Neural cell (in vitro differentiated cells): Measurements from ENCODE around the gene UCN2. TPM values are rescaled to one million over a fixed set of nuclear protein-coding genes. Genes with fewer than 3 reads are reported as not detected.

Source experiments
- H2AFZ ChIP-seq: fragments of 200-600, 300-800 bp; sonication (generic), shearing (Covaris generic); 2 replicates; pipeline ENCODE4 v1.6.0; 2014; ENCODE audit warnings: low read depth, mild to moderate bottlenecking, antibody characterized with exemption, low read length, moderate library complexity
- H3F3A ChIP-seq: fragments of 200-600 bp; shearing (Covaris generic); 2 replicates; pipeline ENCODE4 v1.6.1; 2016; ENCODE audit warnings: mild to moderate bottlenecking, moderate library complexity, mixed read lengths, antibody characterized with exemption, low read length; ENCODE audit not compliant: insufficient read depth, poor library complexity, severe bottlenecking
- H3K27ac ChIP-seq: fragments of 200-600, 300-800 bp; sonication (generic), shearing (Covaris generic); 2 replicates; pipeline ENCODE4 v1.5.1; 2014; ENCODE audit warnings: mild to moderate bottlenecking, low read length, moderate library complexity
- H3K27me3 ChIP-seq: fragments of 300-800, 200-600 bp; sonication (generic), shearing (Covaris generic); 2 replicates; pipeline ENCODE4 v1.6.0; 2014; ENCODE audit warnings: mild to moderate bottlenecking, low read depth, low read length, moderate library complexity; ENCODE audit not compliant: insufficient read depth
- H3K36me3 ChIP-seq: fragments of 300-800, 200-600 bp; sonication (generic), shearing (Covaris generic); 2 replicates; pipeline ENCODE4 v1.5.1; 2014; ENCODE audit warnings: mild to moderate bottlenecking, antibody characterized with exemption, low read length, moderate library complexity; ENCODE audit not compliant: insufficient read depth
- H3K4me2 ChIP-seq: fragments of 300-800, 200-600 bp; sonication (generic), shearing (Covaris generic); 2 replicates; pipeline ENCODE4 v1.6.0; 2014; ENCODE audit warnings: mild to moderate bottlenecking, low read length
- H3K4me3 ChIP-seq: fragments of 300-800, 200-600 bp; sonication (generic), shearing (Covaris generic); 2 replicates; pipeline ENCODE4 v1.5.1; 2014; ENCODE audit warnings: mild to moderate bottlenecking, low read length, moderate library complexity
- H3K79me2 ChIP-seq: fragments of 200-600 bp; shearing (Covaris generic); replicated peaks from 2 replicates; pipeline ENCODE4 v1.6.0; 2014; ENCODE audit warnings: mild to moderate bottlenecking, low read length, moderate library complexity; ENCODE audit not compliant: insufficient read depth
- H3K9ac ChIP-seq: fragments of 300-800, 200-600 bp; sonication (generic), shearing (Covaris generic); 2 replicates; pipeline ENCODE4 v1.6.1; 2016; ENCODE audit warnings: mild to moderate bottlenecking, low read length, mixed read lengths
- H3K9me2 ChIP-seq: fragments of 200-600 bp; shearing (Covaris generic); 2 replicates; pipeline ENCODE4 v1.6.1; 2016; ENCODE audit warnings: mild to moderate bottlenecking, low read length, mixed read lengths; ENCODE audit not compliant: insufficient read depth
- H3K9me3 ChIP-seq: fragments of 200-600, 300-800 bp; sonication (generic), shearing (Covaris generic); 2 replicates; pipeline ENCODE4 v1.6.1; 2016; ENCODE audit warnings: mild to moderate bottlenecking, mixed run types, low read length, moderate library complexity, mixed read lengths
- H4K20me1 ChIP-seq: fragments of 200-600 bp; shearing (Covaris generic); 2 replicates; pipeline ENCODE4 v1.6.1; 2016; ENCODE audit warnings: mild to moderate bottlenecking, mixed run types; ENCODE audit not compliant: insufficient read depth
- EP300 ChIP-seq: fragments of 450-650 bp; conservative IDR thresholded peaks from 2 replicates; pipeline ENCODE4 v1.6.1; 2014; ENCODE audit warnings: antibody characterized with exemption, mild to moderate bottlenecking, moderate library complexity; ENCODE audit not compliant: poor library complexity, severe bottlenecking
- EZH2 ChIP-seq: fragments of 200-600, 300-800 bp; shearing (Covaris generic), sonication (generic); IDR thresholded peaks from 2 replicates; pipeline ENCODE4 v1.6.1; 2014; ENCODE audit warnings: antibody characterized with exemption, low read length, borderline replicate concordance, mild to moderate bottlenecking; ENCODE audit not compliant: insufficient read depth, poor library complexity, severe bottlenecking
- MXI1 ChIP-seq: fragments of 450-650 bp; conservative IDR thresholded peaks from 2 replicates; pipeline ENCODE4 v1.6.1; 2014; ENCODE audit warnings: antibody characterized with exemption, mild to moderate bottlenecking; ENCODE audit not compliant: poor library complexity, severe bottlenecking
- POLR2AphosphoS5 ChIP-seq: IDR thresholded peaks from 2 replicates; pipeline ENCODE4 v1.6.1; 2012
- RAD21 ChIP-seq: fragments of 450-650 bp; conservative IDR thresholded peaks from 2 replicates; pipeline ENCODE4 v1.6.1; 2014; ENCODE audit warnings: antibody characterized with exemption, mild to moderate bottlenecking, moderate library complexity
- SMC3 ChIP-seq: fragments of 450-650 bp; conservative IDR thresholded peaks from 2 replicates; pipeline ENCODE4 v1.6.1; 2014; ENCODE audit warnings: antibody characterized with exemption, mild to moderate bottlenecking, moderate library complexity; ENCODE audit not compliant: poor library complexity
- TAF1 ChIP-seq: IDR thresholded peaks from 2 replicates; pipeline ENCODE4 v1.6.1; 2012; ENCODE audit warnings: low read depth
- polyA plus RNA-seq: library from polyadenylated mRNA; depleted of rRNA; stranded (reverse); fragments of >200 nt; gene quantifications from 2 replicates; pipeline ENCODE4 v1.2.3, GENCODE V29; 2014
- TF ChIP-seq, protein P1 (sequence below): IDR thresholded peaks from 2 replicates; pipeline ENCODE4 v1.6.1; 2012; ENCODE audit warnings: borderline replicate concordance
- TF ChIP-seq, protein P2 (sequence below): fragments of 450-650 bp; IDR thresholded peaks from 2 replicates; pipeline ENCODE4 v1.5.1; 2014; ENCODE audit warnings: antibody characterized with exemption, mild to moderate bottlenecking, moderate library complexity; ENCODE audit not compliant: poor library complexity, severe bottlenecking

Gene UCN2
- polyA plus RNA-seq, 1 donor from 2014 or later: 0.68 TPM

DNA sequence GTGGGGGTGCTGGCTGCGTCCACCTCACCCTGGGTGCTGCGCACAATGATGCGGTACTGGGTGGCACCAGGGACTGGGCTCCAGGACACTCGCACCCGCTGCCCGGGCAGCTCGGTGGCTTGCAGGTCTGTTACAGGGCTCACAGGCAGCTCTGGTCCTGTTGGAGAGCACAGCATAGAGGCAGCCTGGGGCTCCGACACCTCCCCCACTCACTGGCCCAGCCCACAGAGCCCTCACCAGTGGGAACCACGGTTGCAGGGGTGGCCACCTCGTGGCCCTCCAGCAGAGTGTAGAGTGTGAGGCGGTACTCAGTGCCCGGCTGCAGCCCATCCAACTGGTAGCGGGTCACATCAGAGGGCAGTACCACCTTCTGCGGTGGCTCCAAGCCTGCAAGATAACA, 27.9 kb upstream of the UCN2 start:
- H3K27ac ChIP-seq: no peak overlapping the region
- H3K4me2 ChIP-seq: no peak overlapping the region
- H3K27me3 ChIP-seq: no peaks in the 10 kb centered on the region
- H3K36me3 ChIP-seq: no peaks in the 10 kb centered on the region
- H3K9me2 ChIP-seq: no peaks in the 10 kb centered on the region
- H3K4me3 ChIP-seq: no peak overlapping the region
- H4K20me1 ChIP-seq: no peaks in the 10 kb centered on the region
- H3K9ac ChIP-seq: no peak overlapping the region
- H3K79me2 ChIP-seq: no peaks in the 10 kb centered on the region
- H2AFZ ChIP-seq: no peak overlapping the region
- no peaks in the 10 kb centered on the region for H3F3A ChIP-seq
- no peaks in the 10 kb centered on the region for H3K9me3 ChIP-seq
- TF ChIP-seq, protein P1, sequence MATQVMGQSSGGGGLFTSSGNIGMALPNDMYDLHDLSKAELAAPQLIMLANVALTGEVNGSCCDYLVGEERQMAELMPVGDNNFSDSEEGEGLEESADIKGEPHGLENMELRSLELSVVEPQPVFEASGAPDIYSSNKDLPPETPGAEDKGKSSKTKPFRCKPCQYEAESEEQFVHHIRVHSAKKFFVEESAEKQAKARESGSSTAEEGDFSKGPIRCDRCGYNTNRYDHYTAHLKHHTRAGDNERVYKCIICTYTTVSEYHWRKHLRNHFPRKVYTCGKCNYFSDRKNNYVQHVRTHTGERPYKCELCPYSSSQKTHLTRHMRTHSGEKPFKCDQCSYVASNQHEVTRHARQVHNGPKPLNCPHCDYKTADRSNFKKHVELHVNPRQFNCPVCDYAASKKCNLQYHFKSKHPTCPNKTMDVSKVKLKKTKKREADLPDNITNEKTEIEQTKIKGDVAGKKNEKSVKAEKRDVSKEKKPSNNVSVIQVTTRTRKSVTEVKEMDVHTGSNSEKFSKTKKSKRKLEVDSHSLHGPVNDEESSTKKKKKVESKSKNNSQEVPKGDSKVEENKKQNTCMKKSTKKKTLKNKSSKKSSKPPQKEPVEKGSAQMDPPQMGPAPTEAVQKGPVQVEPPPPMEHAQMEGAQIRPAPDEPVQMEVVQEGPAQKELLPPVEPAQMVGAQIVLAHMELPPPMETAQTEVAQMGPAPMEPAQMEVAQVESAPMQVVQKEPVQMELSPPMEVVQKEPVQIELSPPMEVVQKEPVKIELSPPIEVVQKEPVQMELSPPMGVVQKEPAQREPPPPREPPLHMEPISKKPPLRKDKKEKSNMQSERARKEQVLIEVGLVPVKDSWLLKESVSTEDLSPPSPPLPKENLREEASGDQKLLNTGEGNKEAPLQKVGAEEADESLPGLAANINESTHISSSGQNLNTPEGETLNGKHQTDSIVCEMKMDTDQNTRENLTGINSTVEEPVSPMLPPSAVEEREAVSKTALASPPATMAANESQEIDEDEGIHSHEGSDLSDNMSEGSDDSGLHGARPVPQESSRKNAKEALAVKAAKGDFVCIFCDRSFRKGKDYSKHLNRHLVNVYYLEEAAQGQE: no peak
- TF ChIP-seq POLR2AphosphoS5 (no peak), SMC3 (no peak), EZH2 (no peak), RAD21 (no peak), TAF1 (no peak), MXI1 (no peak)
- TF ChIP-seq, protein P2, sequence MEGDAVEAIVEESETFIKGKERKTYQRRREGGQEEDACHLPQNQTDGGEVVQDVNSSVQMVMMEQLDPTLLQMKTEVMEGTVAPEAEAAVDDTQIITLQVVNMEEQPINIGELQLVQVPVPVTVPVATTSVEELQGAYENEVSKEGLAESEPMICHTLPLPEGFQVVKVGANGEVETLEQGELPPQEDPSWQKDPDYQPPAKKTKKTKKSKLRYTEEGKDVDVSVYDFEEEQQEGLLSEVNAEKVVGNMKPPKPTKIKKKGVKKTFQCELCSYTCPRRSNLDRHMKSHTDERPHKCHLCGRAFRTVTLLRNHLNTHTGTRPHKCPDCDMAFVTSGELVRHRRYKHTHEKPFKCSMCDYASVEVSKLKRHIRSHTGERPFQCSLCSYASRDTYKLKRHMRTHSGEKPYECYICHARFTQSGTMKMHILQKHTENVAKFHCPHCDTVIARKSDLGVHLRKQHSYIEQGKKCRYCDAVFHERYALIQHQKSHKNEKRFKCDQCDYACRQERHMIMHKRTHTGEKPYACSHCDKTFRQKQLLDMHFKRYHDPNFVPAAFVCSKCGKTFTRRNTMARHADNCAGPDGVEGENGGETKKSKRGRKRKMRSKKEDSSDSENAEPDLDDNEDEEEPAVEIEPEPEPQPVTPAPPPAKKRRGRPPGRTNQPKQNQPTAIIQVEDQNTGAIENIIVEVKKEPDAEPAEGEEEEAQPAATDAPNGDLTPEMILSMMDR: no peak

DNA sequence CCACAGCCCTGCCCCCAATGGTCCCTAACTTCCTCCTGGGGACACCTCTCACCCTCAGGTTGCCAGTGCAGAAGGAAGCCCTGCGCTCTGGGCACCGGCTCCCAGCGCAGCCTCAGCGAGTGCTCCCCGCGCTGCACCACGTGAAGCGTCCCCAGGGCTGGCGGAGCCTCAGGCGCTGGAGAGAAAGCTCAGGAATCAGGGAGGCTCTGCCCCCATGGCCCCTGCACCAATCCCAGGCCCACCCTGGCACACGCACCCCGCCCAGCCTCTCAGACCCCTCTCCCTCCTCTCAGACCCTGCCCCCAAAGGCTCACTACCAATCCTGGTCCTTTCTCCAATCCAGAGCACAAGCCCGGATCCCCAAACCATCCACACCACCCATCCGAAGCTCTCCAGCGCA, 24.6 kb upstream of the UCN2 start:
- Histone ChIP-seq H3F3A (no peaks in the 10 kb centered on the region), H3K36me3 (no peaks in the 10 kb centered on the region), H4K20me1 (no peaks in the 10 kb centered on the region), H2AFZ (no peak overlapping the region), H3K9me3 (no peaks in the 10 kb centered on the region), H3K27ac (no peak overlapping the region), H3K4me2 (no peak overlapping the region), H3K9ac (no peak overlapping the region), H3K4me3 (no peak overlapping the region), H3K79me2 (no peaks in the 10 kb centered on the region), H3K27me3 (no peaks in the 10 kb centered on the region), H3K9me2 (no peaks in the 10 kb centered on the region)
- TF ChIP-seq RAD21 (no peak), MXI1 (no peak), SMC3 (no peak), EP300 (no peak), POLR2AphosphoS5 (no peak)
- TF ChIP-seq, protein P1: no peak
- TF ChIP-seq, protein P2: no peak
